Measurements from ENCODE around the gene CDC42BPB. TPM values are rescaled to one million over a fixed set of nuclear protein-coding genes. Genes with fewer than 3 reads are reported as not detected.

CDC42BPB gene
- total and polyA plus RNA-seq, 2 of the 4 experiments (the other 2 are of a cell fraction) = 49.1 to 81.4 TPM

- H2BK15ac ChIP-seq (ENCODE audit: low read depth, low read length) = no peak overlapping the region
- H3K9me3 ChIP-seq (ENCODE audit: control insufficient read depth, insufficient read depth, low read length) = peaks cover 2% of the 10 kb centered on the region; the same call in 1 of the 2 replicates
- H3K56ac ChIP-seq (ENCODE audit: extremely low read depth, insufficient read depth, low read length) = no peak overlapping the region
- dilution Hi-C loops (cut with HindIII; ENCODE audit: low sequenced_read_pairs, unreplicated experiment) (no loop called here), intact Hi-C loops (cut with micrococcal nuclease) (no loop called here), in situ Hi-C loops (cut with MboI; ENCODE audit: low sequenced_read_pairs) (no loop called here)
- H2AK5ac ChIP-seq (ENCODE audit: low read depth, low read length) = no peak overlapping the region
- no TSS peak for BruUV-seq (replicated peaks)
- no peak overlapping the region for H4K91ac ChIP-seq (ENCODE audit: insufficient read depth, low read depth, low read length)
- H3K18ac ChIP-seq (ENCODE audit: low read depth, low read length) = no peak overlapping the region
- TF ChIP-seq RCOR1 (IDR thresholded peaks at IDR 0.05; ENCODE audit: insufficient replicate concordance, low read length) = no peak
- no peak for TF ChIP-seq POLR2A (IDR thresholded peaks at IDR 0.05; ENCODE audit: low read depth, low read length)
- TF ChIP-seq FOS (IDR thresholded peaks at IDR 0.05; ENCODE audit: low read depth, low read length) = no peak
- TF ChIP-seq MAZ (IDR thresholded peaks at IDR 0.05; ENCODE audit: borderline replicate concordance, low read depth, low read length) = no peak
- no peak for TF ChIP-seq BHLHE40 (IDR thresholded peaks at IDR 0.05; ENCODE audit: low read depth, low read length)
- TF ChIP-seq, protein P1, sequence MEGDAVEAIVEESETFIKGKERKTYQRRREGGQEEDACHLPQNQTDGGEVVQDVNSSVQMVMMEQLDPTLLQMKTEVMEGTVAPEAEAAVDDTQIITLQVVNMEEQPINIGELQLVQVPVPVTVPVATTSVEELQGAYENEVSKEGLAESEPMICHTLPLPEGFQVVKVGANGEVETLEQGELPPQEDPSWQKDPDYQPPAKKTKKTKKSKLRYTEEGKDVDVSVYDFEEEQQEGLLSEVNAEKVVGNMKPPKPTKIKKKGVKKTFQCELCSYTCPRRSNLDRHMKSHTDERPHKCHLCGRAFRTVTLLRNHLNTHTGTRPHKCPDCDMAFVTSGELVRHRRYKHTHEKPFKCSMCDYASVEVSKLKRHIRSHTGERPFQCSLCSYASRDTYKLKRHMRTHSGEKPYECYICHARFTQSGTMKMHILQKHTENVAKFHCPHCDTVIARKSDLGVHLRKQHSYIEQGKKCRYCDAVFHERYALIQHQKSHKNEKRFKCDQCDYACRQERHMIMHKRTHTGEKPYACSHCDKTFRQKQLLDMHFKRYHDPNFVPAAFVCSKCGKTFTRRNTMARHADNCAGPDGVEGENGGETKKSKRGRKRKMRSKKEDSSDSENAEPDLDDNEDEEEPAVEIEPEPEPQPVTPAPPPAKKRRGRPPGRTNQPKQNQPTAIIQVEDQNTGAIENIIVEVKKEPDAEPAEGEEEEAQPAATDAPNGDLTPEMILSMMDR (conservative IDR thresholded peaks at IDR 0.05; ENCODE audit: low read depth, low read length) = no peak
- no peak for TF ChIP-seq RAD21 (IDR thresholded peaks at IDR 0.05; ENCODE audit: low read length)
- TF ChIP-seq RFX5 (IDR thresholded peaks at IDR 0.05; ENCODE audit: low read depth, low read length) = no peak
- TF ChIP-seq NFE2L2 (IDR thresholded peaks at IDR 0.05; ENCODE audit: low read depth, low read length) = no peak
- TF ChIP-seq CHD1 (IDR thresholded peaks at IDR 0.05; ENCODE audit: low read depth, low read length) = no peak
- TF ChIP-seq MAFK (IDR thresholded peaks at IDR 0.05; ENCODE audit: low read depth, low read length) = no peak
- no peak for TF ChIP-seq ELK1 (IDR thresholded peaks at IDR 0.05; ENCODE audit: borderline replicate concordance, low read depth, low read length)
- H2BK120ac ChIP-seq (ENCODE audit: low read depth, low read length) = no peak overlapping the region
- no peaks in the 10 kb centered on the region for H4K20me1 ChIP-seq (ENCODE audit: insufficient read depth, low read length)
- ChIA-PET POLR2A (ENCODE audit: unreplicated experiment) (no interaction called here), CTCF (interaction anchor here (0.6 to 0.7 kb wide), 2 partner anchors 18 to 102 kb away, joined by 3 read pairs; no protein-coding TSS in a partner anchor)
- peaks cover 62% of the 10 kb centered on the region for H3K27me3 ChIP-seq (ENCODE audit: control insufficient read depth, insufficient read depth, low read length)
- H3K4me2 ChIP-seq (ENCODE audit: low read depth, low read length) = no peak overlapping the region
- H3K9ac ChIP-seq (ENCODE audit: low read depth, low read length) = no peak overlapping the region
- no peak overlapping the region for H3K4me3 ChIP-seq (ENCODE audit: insufficient read depth, low read depth, low read length)
- no peak overlapping the region for H3K14ac ChIP-seq (replicated peaks; ENCODE audit: low read depth, low read length)
- WGBS, 2 experiments (ENCODE audit: extremely low coverage in 2 of 2, insufficient read length in 1 of 2) = no CpG with 5 or more reads among the region's 8 CpGs
- peaks cover 11% of the 10 kb centered on the region for H3K4me1 ChIP-seq (ENCODE audit: control insufficient read depth, insufficient read depth, low read length)
- H4K8ac ChIP-seq (ENCODE audit: low read depth in 2 of 2, low read length in 2 of 2) = no peak overlapping the region
- no peak for ATAC-seq (ENCODE audit: low read depth)
- H3K79me1 ChIP-seq (ENCODE audit: low read depth in 1 of 2, low read length in 2 of 2) = no peaks in the 10 kb centered on the region
- no peak overlapping the region for H2AK9ac ChIP-seq (replicated peaks; ENCODE audit: low read depth, low read length, poor library complexity)
- no peak for DNase-seq
- H3K23ac ChIP-seq (ENCODE audit: low read depth, low read length) = no peak overlapping the region
- H3K4ac ChIP-seq (ENCODE audit: low read depth, low read length) = no peak overlapping the region
- H3K27ac ChIP-seq (ENCODE audit: insufficient read depth, low read length) = no peak overlapping the region
- H4K5ac ChIP-seq (ENCODE audit: low read depth, low read length) = no peak overlapping the region
- H3K36me3 ChIP-seq (ENCODE audit: control insufficient read depth, insufficient read depth, low read length) = no peaks in the 10 kb centered on the region
- no peaks in the 10 kb centered on the region for H3K9me1 ChIP-seq (ENCODE audit: insufficient read depth, low read length)
- H2AFZ ChIP-seq (replicated peaks; ENCODE audit: low read length, poor library complexity) = no peak overlapping the region
- no peak overlapping the region for H2BK20ac ChIP-seq (ENCODE audit: low read depth, low read length)
- no peak overlapping the region for H2BK5ac ChIP-seq (ENCODE audit: low read depth, low read length, poor library complexity, severe bottlenecking)
Measured at GRCh38 chr14:103086771-103087342, 29.5 kb upstream of the CDC42BPB start.
